ENCODE results near the gene LEPROT.

LEPROT gene

DNA sequence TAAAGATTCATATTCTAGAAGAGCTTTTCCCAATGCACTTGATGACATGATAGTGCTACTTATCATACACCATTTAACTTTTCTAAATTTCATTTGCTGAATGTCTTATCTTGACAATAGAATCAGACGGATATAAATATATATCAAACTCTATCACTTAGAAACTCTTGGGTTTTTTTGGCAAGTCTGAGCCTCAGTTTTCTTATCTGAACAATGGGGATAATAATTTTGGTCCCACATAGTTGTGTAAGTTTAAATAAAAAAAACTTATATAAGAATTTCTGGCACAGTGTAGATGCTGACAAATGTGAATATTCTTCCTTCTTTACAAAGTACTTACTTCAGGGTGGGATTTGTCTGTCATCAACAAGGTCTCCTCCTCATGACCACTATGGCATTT, 21.5 kb upstream of the LEPROT start:
- DNase-seq (ENCODE audit: insufficient read length, low spot score): no peak
- TF ChIP-seq, protein P1, sequence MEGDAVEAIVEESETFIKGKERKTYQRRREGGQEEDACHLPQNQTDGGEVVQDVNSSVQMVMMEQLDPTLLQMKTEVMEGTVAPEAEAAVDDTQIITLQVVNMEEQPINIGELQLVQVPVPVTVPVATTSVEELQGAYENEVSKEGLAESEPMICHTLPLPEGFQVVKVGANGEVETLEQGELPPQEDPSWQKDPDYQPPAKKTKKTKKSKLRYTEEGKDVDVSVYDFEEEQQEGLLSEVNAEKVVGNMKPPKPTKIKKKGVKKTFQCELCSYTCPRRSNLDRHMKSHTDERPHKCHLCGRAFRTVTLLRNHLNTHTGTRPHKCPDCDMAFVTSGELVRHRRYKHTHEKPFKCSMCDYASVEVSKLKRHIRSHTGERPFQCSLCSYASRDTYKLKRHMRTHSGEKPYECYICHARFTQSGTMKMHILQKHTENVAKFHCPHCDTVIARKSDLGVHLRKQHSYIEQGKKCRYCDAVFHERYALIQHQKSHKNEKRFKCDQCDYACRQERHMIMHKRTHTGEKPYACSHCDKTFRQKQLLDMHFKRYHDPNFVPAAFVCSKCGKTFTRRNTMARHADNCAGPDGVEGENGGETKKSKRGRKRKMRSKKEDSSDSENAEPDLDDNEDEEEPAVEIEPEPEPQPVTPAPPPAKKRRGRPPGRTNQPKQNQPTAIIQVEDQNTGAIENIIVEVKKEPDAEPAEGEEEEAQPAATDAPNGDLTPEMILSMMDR (IDR thresholded peaks at IDR 0.05; ENCODE audit: insufficient read depth, missing control alignments): no peak
- no peak for FAIRE-seq

DNA sequence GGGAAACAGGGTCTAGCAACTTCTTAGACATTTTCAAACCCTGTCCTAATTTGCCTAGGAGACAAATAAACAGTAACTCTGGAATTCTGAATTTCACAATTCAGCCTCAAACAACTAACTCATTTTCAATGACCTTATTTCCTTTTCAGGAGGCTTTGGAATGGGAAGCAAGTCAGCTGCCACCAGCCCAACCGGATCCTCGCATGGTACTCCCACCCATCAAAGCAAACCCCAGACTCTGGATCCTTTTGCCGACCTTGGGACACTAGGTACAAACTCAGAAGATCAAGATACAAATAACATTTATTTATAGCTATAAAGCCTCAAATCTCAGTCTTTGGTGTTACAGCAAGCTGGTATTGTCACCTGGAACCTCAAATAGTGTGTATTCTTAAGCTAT, 18.9 kb upstream of the LEPROT start:
- no peak for DNase-seq (ENCODE audit: insufficient read length, low spot score)
- TF ChIP-seq, protein P1 (IDR thresholded peaks at IDR 0.05; ENCODE audit: insufficient read depth, missing control alignments): no peak
- FAIRE-seq: no peak

DNA sequence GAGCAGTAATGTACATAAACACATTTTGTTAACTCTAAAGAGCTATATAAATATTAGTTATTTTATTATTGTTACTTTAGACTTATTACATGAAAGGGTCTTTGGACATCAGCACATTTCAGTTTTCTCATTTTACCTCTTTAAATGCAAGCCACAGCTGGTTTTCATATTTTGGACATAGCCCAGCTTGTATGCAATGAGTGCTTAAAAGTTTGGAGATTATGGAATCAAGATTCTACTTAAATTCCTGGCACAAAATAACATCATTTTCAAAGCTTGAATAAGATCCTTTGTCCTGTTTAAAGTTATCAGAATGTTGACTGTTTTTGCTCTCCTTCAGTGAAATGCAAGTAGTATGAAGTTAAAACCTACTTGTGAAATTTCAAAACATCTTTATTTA, 15.5 kb upstream of the LEPROT start:
- DNase-seq (ENCODE audit: insufficient read length, low spot score): no peak
- TF ChIP-seq, protein P1 (IDR thresholded peaks at IDR 0.05; ENCODE audit: insufficient read depth, missing control alignments): no peak
- FAIRE-seq: no peak

DNA sequence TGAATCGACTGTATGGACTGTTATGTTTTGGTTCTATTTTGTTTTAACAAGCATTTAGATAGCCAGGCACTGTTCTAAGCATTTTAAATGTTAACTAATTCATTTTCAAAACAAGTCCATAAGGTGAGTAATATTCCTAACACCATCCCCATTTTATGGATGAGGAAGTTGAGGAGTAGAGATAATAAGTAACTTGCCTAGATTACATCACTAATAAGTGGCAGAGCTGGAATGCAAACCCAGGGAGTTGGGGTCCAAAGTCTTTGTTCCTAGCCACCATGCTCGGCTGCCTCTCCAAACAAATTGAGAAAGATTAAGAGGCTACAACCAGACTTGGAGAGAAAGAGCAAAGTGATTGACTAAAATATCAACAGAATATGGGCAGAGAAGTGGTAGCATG, 12.6 kb upstream of the LEPROT start:
- DNase-seq (ENCODE audit: insufficient read length, low spot score): no peak
- no peak for FAIRE-seq
- TF ChIP-seq, protein P1 (IDR thresholded peaks at IDR 0.05; ENCODE audit: insufficient read depth, missing control alignments): no peak

DNA sequence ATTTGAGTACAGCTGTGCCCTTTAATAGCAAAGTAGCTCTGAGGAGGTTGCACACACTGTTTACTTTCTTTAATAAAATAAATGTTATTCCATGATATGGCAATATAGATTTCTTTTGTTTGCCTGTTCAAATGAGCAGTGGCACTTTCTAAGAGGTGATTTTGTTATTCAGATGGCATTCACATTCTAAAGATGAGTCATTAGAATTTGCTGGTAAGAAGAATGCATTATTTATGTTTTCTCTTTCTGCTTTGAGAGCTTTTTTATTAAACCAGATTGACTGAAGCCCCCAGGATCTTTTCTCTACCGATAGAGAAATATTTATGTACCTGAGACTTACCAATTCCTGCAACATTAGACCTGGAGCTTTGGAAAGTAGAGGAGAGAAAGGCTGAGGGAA, 11.2 kb upstream of the LEPROT start:
- TF ChIP-seq, protein P1 (IDR thresholded peaks at IDR 0.05; ENCODE audit: insufficient read depth, missing control alignments): no peak
- no peak for DNase-seq (ENCODE audit: insufficient read length, low spot score)
- FAIRE-seq: no peak

DNA sequence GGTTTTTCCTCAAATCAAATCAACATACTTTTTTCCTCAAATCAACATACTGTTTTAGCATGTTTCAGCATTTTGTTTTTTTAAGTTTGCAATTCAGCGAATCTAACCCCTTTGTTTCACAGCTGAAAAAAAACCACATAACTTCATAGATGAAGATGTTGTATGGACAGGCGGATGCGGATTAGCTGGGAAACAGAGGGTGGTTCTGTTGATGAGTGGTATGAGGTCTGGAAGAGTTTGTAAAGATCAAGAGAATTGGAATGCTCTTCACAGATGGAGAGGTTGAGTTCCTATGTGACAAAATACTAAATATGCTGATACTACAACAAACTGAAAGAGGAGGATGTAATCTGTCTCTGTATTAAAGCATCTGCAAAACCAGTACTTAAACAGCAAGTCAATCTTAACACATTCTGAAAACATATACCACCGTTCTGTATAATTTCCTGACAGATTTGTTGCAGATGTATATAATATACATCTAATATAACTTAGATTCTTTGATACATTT, 10.6 kb upstream of the LEPROT start:
- TF ChIP-seq, protein P1 (IDR thresholded peaks at IDR 0.05; ENCODE audit: insufficient read depth, missing control alignments): no peak
- no peak for FAIRE-seq
- no peak for DNase-seq (ENCODE audit: insufficient read length, low spot score)

DNA sequence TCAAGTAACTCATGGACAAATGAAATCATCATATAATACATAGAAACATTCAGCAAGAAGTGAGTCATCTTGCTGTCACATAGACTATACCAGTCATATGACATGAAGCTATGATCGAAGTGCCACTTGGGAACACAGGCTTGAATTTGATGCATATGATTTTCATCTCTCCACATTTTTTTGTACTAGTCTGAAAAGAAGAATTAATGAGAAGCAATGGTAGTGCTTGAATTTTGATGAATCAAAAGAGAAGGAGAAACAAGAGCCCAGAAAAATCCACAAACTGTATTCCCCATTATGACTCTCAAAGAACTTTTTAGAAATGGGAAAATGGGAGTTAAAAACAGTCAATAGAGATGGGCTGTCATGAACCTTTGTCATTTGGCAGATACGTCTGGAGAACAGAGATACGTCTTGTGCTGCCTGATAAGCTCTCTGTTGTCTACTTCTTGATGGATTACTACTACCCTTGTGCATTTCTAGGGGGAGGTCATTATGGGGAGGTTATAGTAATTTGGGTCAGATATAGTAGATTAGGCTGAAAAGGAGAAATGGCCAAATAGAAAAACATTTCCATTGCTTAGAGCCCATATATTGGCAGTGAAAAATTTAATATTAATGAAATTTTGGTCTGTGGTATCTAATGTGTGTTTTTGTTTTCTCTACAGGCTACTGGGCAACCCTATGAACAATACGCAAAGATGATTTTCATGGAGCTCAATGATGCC, 8.0 kb upstream of the LEPROT start:
- DNase-seq (ENCODE audit: insufficient read length, low spot score) (no peak), FAIRE-seq (no peak)
- TF ChIP-seq, protein P1 (IDR thresholded peaks at IDR 0.05; ENCODE audit: insufficient read depth, missing control alignments): no peak

All from D721Med (cell line).